Right kidney (tissue), 9 donors: ENCODE results near the gene NHLRC1.
"Not testable (repeated sequence)": the region's sequence is repeated elsewhere in the genome, so short reads cannot be mapped to it uniquely, and the experiment has no call there.

ENCODE experiments used
- DNase-seq: peaks from one replicate; pipeline ENCODE4 v3.0.0-alpha.2; 2016
- long read RNA-seq, 8 donors: transcript quantifications; one replicate each; lab custom pipeline, GENCODE V29; 2026

Gene NHLRC1
- long read RNA-seq, donor 1, partial matches to known transcripts: 0 of 4 reads
- long read RNA-seq, donor 1, other reads (novel, unspliced or antisense): 0 of 4 reads
- long read RNA-seq, donor 2, partial matches to known transcripts: 0 of 1 reads
- long read RNA-seq, donor 2, other reads (novel, unspliced or antisense): 0 of 1 reads
- long read RNA-seq, donor 3, partial matches to known transcripts: 0 of 2 reads
- long read RNA-seq, donor 3, other reads (novel, unspliced or antisense): 0 of 2 reads
- long read RNA-seq, donor 4, partial matches to known transcripts: 0 of 2 reads
- long read RNA-seq, donor 4, other reads (novel, unspliced or antisense): 0 of 2 reads
- long read RNA-seq, donor 5, partial matches to known transcripts: 0 of 4 reads
- long read RNA-seq, donor 5, other reads (novel, unspliced or antisense): 0 of 4 reads
- long read RNA-seq, donor 6, transcript NHLRC1-201 (1 exons, 2,248 nt): major isoform, 5 of 5 reads
- long read RNA-seq, donor 6, partial matches to known transcripts: 0 of 5 reads
- long read RNA-seq, donor 6, other reads (novel, unspliced or antisense): 0 of 5 reads
- long read RNA-seq, donor 7, transcript NHLRC1-201 (1 exons, 2,248 nt): major isoform, 6 of 6 reads
- long read RNA-seq, donor 7, partial matches to known transcripts: 0 of 6 reads
- long read RNA-seq, donor 7, other reads (novel, unspliced or antisense): 0 of 6 reads
- long read RNA-seq, donor 8, partial matches to known transcripts: 0 of 3 reads
- long read RNA-seq, donor 8, other reads (novel, unspliced or antisense): 0 of 3 reads

- peak; percentile 90 for DNase-seq
Measured at GRCh38 chr6:18122128-18123093, at the start of gene NHLRC1. Gene NHLRC1 (minus strand): TSS chr6:18122677. CDS start chr6:18122606, 71 bp downstream.

- no peak for DNase-seq
Measured at GRCh38 chr6:18171871-18172270, 49.4 kb upstream of the NHLRC1 start.

GRCh38 chr6:18168264-18168663 is 45.8 kb upstream of the NHLRC1 start:
- no peak for DNase-seq

- DNase-seq: no peak
Measured at GRCh38 chr6:18166312-18167036, 44.0 kb upstream of the NHLRC1 start.

- no peak for DNase-seq
Measured at GRCh38 chr6:18165751-18166150, 43.3 kb upstream of the NHLRC1 start.

- no peak for DNase-seq
Measured at GRCh38 chr6:18162401-18162800, 39.9 kb upstream of the NHLRC1 start.

GRCh38 chr6:18161431-18161830 is 39.0 kb upstream of the NHLRC1 start:
- DNase-seq: no peak

GRCh38 chr6:18160911-18161310 is 38.4 kb upstream of the NHLRC1 start:
- no peak for DNase-seq

GRCh38 chr6:18155864-18156421 is 33.5 kb upstream of the NHLRC1 start:
- DNase-seq: no peak

- DNase-seq: peak; percentile 83
Measured at GRCh38 chr6:18155150-18155863, 32.8 kb upstream of the NHLRC1 start, which contains the start of gene KDM1B. Gene KDM1B (plus strand): TSS chr6:18155422. CDS start chr6:18159896, 4,474 bp downstream.

- DNase-seq: peak; percentile 89
Measured at GRCh38 chr6:18154507-18155149, 32.2 kb upstream of the NHLRC1 start, which contains the start of gene TPMT. Gene TPMT (minus strand): TSS chr6:18155077. CDS start chr6:18149127, 5,950 bp downstream.

- no peak for DNase-seq
Measured at GRCh38 chr6:18153311-18153703, 30.8 kb upstream of the NHLRC1 start.

GRCh38 chr6:18151801-18152200 is 29.3 kb upstream of the NHLRC1 start:
- DNase-seq: no peak

- DNase-seq: not testable (repeated sequence)
Measured at GRCh38 chr6:18151391-18151790, 28.9 kb upstream of the NHLRC1 start.

GRCh38 chr6:18148304-18149025 is 26.0 kb upstream of the NHLRC1 start:
- DNase-seq: no peak

GRCh38 chr6:18147616-18148015 is 25.1 kb upstream of the NHLRC1 start:
- DNase-seq: no peak

GRCh38 chr6:18147160-18147559 is 24.7 kb upstream of the NHLRC1 start:
- no peak for DNase-seq

GRCh38 chr6:18142591-18142861 is 20.0 kb upstream of the NHLRC1 start:
- DNase-seq: no peak
